H9 (cell line): ENCODE measurements around the gene TTF2. TPM values are rescaled to one million over a fixed set of nuclear protein-coding genes. Genes with fewer than 3 reads are reported as not detected.

ENCODE experiments used
- DNase-seq: peaks from one replicate; pipeline ENCODE4 v3.0.0-alpha.2; 2017
- H2AFZ ChIP-seq: one replicate; pipeline ENCODE4 v1.6.1; 2013; ENCODE audit warnings: mild to moderate bottlenecking, low read length, control low read depth, moderate library complexity
- H2AK5ac ChIP-seq: 2 replicates; pipeline ENCODE4 v1.6.1; 2013; ENCODE audit warnings: low read length, control low read depth, mixed read lengths; ENCODE audit not compliant: insufficient read length
- H2BK120ac ChIP-seq: one replicate; pipeline ENCODE4 v1.6.1; 2013; ENCODE audit warnings: low read depth, mild to moderate bottlenecking, low read length, control low read depth, inconsistent platforms; ENCODE audit not compliant: poor library complexity, severe bottlenecking
- H2BK12ac ChIP-seq: 2 replicates; pipeline ENCODE4 v1.6.1; 2013; ENCODE audit warnings: low read length, control low read depth, mixed read lengths, low read depth; ENCODE audit not compliant: insufficient read length
- H2BK15ac ChIP-seq: 2 replicates; pipeline ENCODE4 v1.6.1; 2013; ENCODE audit warnings: low read depth, low read length, control low read depth
- H2BK20ac ChIP-seq: one replicate; pipeline ENCODE4 v1.6.1; 2013; ENCODE audit warnings: low read depth, mild to moderate bottlenecking, low read length, control low read depth, inconsistent platforms; ENCODE audit not compliant: poor library complexity, severe bottlenecking
- H2BK5ac ChIP-seq: 2 replicates; pipeline ENCODE4 v1.6.1; 2013; ENCODE audit warnings: low read length, control low read depth, mixed read lengths; ENCODE audit not compliant: insufficient read length
- H3K14ac ChIP-seq: 2 replicates; pipeline ENCODE4 v1.6.1; 2013; ENCODE audit warnings: low read length, control low read depth; ENCODE audit not compliant: insufficient read depth
- H3K18ac ChIP-seq: 2 replicates; pipeline ENCODE4 v1.6.1; 2013; ENCODE audit warnings: low read depth, mild to moderate bottlenecking, mixed read lengths, low read length, control low read depth; ENCODE audit not compliant: insufficient read length
- H3K23ac ChIP-seq: 2 replicates; pipeline ENCODE4 v1.6.1; 2013; ENCODE audit warnings: low read length, control low read depth, mixed read lengths, low read depth; ENCODE audit not compliant: insufficient read length
- H3K23me2 ChIP-seq: 2 replicates; pipeline ENCODE4 v1.6.1; 2013; ENCODE audit warnings: low read depth, mild to moderate bottlenecking, mixed read lengths, low read length, control low read depth; ENCODE audit not compliant: insufficient read length, poor library complexity, severe bottlenecking
- H3K27ac ChIP-seq: 2 replicates; pipeline ENCODE4 v1.5.1; 2013; ENCODE audit warnings: low read length, control low read depth, mixed read lengths, low read depth; ENCODE audit not compliant: insufficient read length
- H3K27me3 ChIP-seq: 2 replicates; pipeline ENCODE4 v1.6.1; 2013; ENCODE audit warnings: low read length, control low read depth, inconsistent platforms; ENCODE audit not compliant: insufficient read depth
- H3K4ac ChIP-seq: 2 replicates; pipeline ENCODE4 v1.6.1; 2013; ENCODE audit warnings: low read depth, mild to moderate bottlenecking, control low read depth, inconsistent platforms, low read length, moderate library complexity
- H3K4me1 ChIP-seq: 2 replicates; pipeline ENCODE4 v1.6.1; 2013; ENCODE audit warnings: low read length, control low read depth, inconsistent platforms; ENCODE audit not compliant: insufficient read depth
- H3K4me2 ChIP-seq: 2 replicates; pipeline ENCODE4 v1.6.1; 2013; ENCODE audit warnings: low read length, control low read depth, mixed read lengths; ENCODE audit not compliant: insufficient read length, insufficient read depth
- H3K56ac ChIP-seq: 2 replicates; pipeline ENCODE4 v1.6.1; 2013; ENCODE audit warnings: low read depth, mild to moderate bottlenecking, mixed read lengths, low read length, control low read depth; ENCODE audit not compliant: insufficient read length
- H3K79me1 ChIP-seq: 2 replicates; pipeline ENCODE4 v1.6.1; 2013; ENCODE audit warnings: low read depth, mild to moderate bottlenecking, moderate library complexity, low read length, control low read depth, inconsistent platforms; ENCODE audit not compliant: insufficient read depth, poor library complexity, severe bottlenecking
- H3K79me2 ChIP-seq: 2 replicates; pipeline ENCODE4 v1.6.1; 2013; ENCODE audit warnings: low read length, control low read depth, inconsistent platforms; ENCODE audit not compliant: insufficient read depth
- H3K9ac ChIP-seq: 2 replicates; pipeline ENCODE4 v1.6.1; 2013; ENCODE audit warnings: low read length, control low read depth, mixed read lengths; ENCODE audit not compliant: insufficient read length; ENCODE audit errors: extremely low read depth
- H3K9me3 ChIP-seq: one replicate; pipeline ENCODE4 v1.6.1; 2013; ENCODE audit warnings: low read depth, low read length, inconsistent platforms; ENCODE audit not compliant: control insufficient read depth
- H3T11ph ChIP-seq: one replicate; pipeline ENCODE4 v1.6.1; 2013; ENCODE audit warnings: mild to moderate bottlenecking, low read length, control low read depth, inconsistent platforms
- H4K20me1 ChIP-seq: one replicate; pipeline ENCODE4 v1.6.1; 2013; ENCODE audit not compliant: control insufficient read depth, insufficient read length, insufficient read depth
- H4K5ac ChIP-seq: 2 replicates; pipeline ENCODE4 v1.6.1; 2013; ENCODE audit warnings: low read depth, mild to moderate bottlenecking, mixed read lengths, low read length, control low read depth; ENCODE audit not compliant: insufficient read length
- H4K8ac ChIP-seq: replicated peaks from 2 replicates; pipeline ENCODE4 v1.6.1; 2013; ENCODE audit warnings: low read length, control low read depth, mixed read lengths, low read depth; ENCODE audit not compliant: insufficient read length
- H4K91ac ChIP-seq: 2 replicates; pipeline ENCODE4 v1.6.1; 2013; ENCODE audit warnings: low read depth, mild to moderate bottlenecking, moderate library complexity, mixed read lengths, low read length, control low read depth; ENCODE audit not compliant: insufficient read length
- H3K27ac Mint-ChIP-seq, 3 experiments: 2 replicates in 2 of 3; 3 replicates in 1 of 3; pipeline ENCODE4 v1.8.0; 2020 to 2021; ENCODE audit warnings: mixed read lengths in 3 of 3, mild to moderate bottlenecking in 1 of 3, moderate library complexity in 1 of 3
- H3K27me3 Mint-ChIP-seq: 2 replicates; pipeline ENCODE4 v1.8.0; 2021; ENCODE audit warnings: low read depth, mild to moderate bottlenecking, moderate library complexity, mixed read lengths
- H3K36me3 Mint-ChIP-seq, 3 experiments: 2 replicates in 2 of 3; 3 replicates in 1 of 3; pipeline ENCODE4 v1.8.0; 2020 to 2021; ENCODE audit warnings: low read depth in 3 of 3, mixed read lengths in 3 of 3; ENCODE audit not compliant: insufficient read depth in 1 of 3
- H3K4me1 Mint-ChIP-seq, 2 experiments: 2 replicates each; pipeline ENCODE4 v1.8.0; 2020; ENCODE audit warnings: mixed read lengths in 2 of 2
- H3K4me3 Mint-ChIP-seq, 2 experiments: 2 replicates in 1 of 2; 3 replicates in 1 of 2; pipeline ENCODE4 v1.8.0; 2020 to 2021; ENCODE audit warnings: mild to moderate bottlenecking in 2 of 2, mixed read lengths in 2 of 2, moderate library complexity in 1 of 2
- H3K9me3 Mint-ChIP-seq, 2 experiments: 2 replicates in 1 of 2; 3 replicates in 1 of 2; pipeline ENCODE4 v1.8.0; 2020; ENCODE audit warnings: mild to moderate bottlenecking in 2 of 2, mixed read lengths in 2 of 2, moderate library complexity in 1 of 2
- CTCF ChIP-seq: fragments of 200-600 bp; sonication (generic); conservative IDR thresholded peaks from 3 replicates; pipeline ENCODE4 v1.8.0; 2021; ENCODE audit warnings: antibody characterized with exemption, mild to moderate bottlenecking
- WGBS: extraction: QIAGEN DNeasy Blood & Tissue Kit; methylation state at CpG from one replicate; pipeline ENCODE4 v1.1.7; 2013; ENCODE audit warnings: missing lambda C conversion rate, low lambda C conversion rate, mixed read lengths; ENCODE audit not compliant: insufficient read length; ENCODE audit errors: extremely low coverage; 5-methylcytosine and 5-hydroxymethylcytosine counted together
- total RNA-seq: library from RNA; stranded (reverse); gene quantifications from 2 replicates; pipeline ENCODE4 v1.2.1, GENCODE V29; 2021

TTF2 gene
- total RNA-seq, 1 experiment from 2014 or later, result 86.4 TPM

- H2BK5ac ChIP-seq, result no peak overlapping the region
- H3K4me1 ChIP-seq, result no peaks in the 10 kb centered on the region
- no peak overlapping the region for H2AFZ ChIP-seq
- H2AK5ac ChIP-seq, result no peak overlapping the region
- H3K9me3 Mint-ChIP-seq, result no peaks in the 10 kb centered on the region
- H2BK15ac ChIP-seq, result no peak overlapping the region
- H4K20me1 ChIP-seq, result no peaks in the 10 kb centered on the region
- H3K56ac ChIP-seq, result no peak overlapping the region
- WGBS, result no CpG with 5 or more reads among the region's 3 CpGs
- H3T11ph ChIP-seq, result no peak overlapping the region
- H3K79me2 ChIP-seq, result no peaks in the 10 kb centered on the region
- no peaks in the 10 kb centered on the region for H3K9me3 ChIP-seq
- no peak overlapping the region for H3K4ac ChIP-seq
- no peak overlapping the region for H3K27ac ChIP-seq
- H4K91ac ChIP-seq, result no peak overlapping the region
- H2BK12ac ChIP-seq, result no peak overlapping the region
- no peak overlapping the region for H3K4me2 ChIP-seq
- H3K18ac ChIP-seq, result no peak overlapping the region
- H3K23ac ChIP-seq, result no peak overlapping the region
- no peak overlapping the region for H3K27ac Mint-ChIP-seq
- H3K36me3 Mint-ChIP-seq, result no peaks in the 10 kb centered on the region
- no peak for TF ChIP-seq CTCF
- peaks cover 6 to 9% of the 10 kb centered on the region in 2 experiments for H3K4me1 Mint-ChIP-seq
- H3K27me3 ChIP-seq, result no peaks in the 10 kb centered on the region
- H4K5ac ChIP-seq, result no peak overlapping the region
- H3K4me3 Mint-ChIP-seq, result no peak overlapping the region
- H3K23me2 ChIP-seq, result no peaks in the 10 kb centered on the region
- H2BK20ac ChIP-seq, result no peak overlapping the region
- no peaks in the 10 kb centered on the region for H3K27me3 Mint-ChIP-seq
- H3K79me1 ChIP-seq, result no peaks in the 10 kb centered on the region
- no peak overlapping the region for H3K14ac ChIP-seq
- H4K8ac ChIP-seq, result no peak overlapping the region
- DNase-seq, result no peak
- no peak overlapping the region for H3K9ac ChIP-seq
- H2BK120ac ChIP-seq, result no peak overlapping the region
These were observed 42.5 kb upstream of the TTF2 start for GRCh38 chr1:117017648-117018047.
